Measurements from ENCODE around the gene GMFB.

- TF ChIP-seq REST (IDR thresholded peaks at IDR 0.05; ENCODE audit: borderline replicate concordance) (no peak), EP300 (conservative IDR thresholded peaks at IDR 0.05; ENCODE audit: poor library complexity, severe bottlenecking) (no peak)
These were observed 23.6 kb upstream of the GMFB start for GRCh38 chr14:54512393-54512792.

Measured in neural cell (in vitro differentiated cells).